ENCODE data around the gene RPL7A.

GRCh38 chr9:133320421-133320881, 27.6 kb upstream of the RPL7A start:
- TF ChIP-seq CTCF (IDR thresholded peaks at IDR 0.05) (no peak), POLR2A (IDR thresholded peaks at IDR 0.05) (no peak)

All from uterus (tissue), 2 donors.